ENCODE measurements around the gene CHST11.

DNA sequence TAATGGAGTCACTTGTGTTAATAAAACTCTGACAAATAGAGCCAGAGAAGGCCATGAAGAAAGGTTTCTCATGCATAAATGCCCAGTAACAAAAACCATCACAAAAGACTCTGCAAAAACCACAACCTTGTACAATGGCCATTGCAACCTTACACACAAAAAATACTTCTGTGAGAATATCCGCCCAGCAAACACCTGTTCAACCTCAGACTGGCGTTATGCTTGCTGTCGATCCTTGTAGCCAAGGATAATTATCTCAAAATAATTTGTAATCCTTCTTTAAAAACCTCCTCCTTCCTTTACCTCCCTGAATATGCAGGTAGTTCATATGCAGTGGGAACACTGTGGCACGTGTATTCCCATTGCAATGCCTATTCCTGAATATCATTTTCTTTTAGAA lies 344.3 kb downstream of the CHST11 start:
- TF ChIP-seq, protein P1, sequence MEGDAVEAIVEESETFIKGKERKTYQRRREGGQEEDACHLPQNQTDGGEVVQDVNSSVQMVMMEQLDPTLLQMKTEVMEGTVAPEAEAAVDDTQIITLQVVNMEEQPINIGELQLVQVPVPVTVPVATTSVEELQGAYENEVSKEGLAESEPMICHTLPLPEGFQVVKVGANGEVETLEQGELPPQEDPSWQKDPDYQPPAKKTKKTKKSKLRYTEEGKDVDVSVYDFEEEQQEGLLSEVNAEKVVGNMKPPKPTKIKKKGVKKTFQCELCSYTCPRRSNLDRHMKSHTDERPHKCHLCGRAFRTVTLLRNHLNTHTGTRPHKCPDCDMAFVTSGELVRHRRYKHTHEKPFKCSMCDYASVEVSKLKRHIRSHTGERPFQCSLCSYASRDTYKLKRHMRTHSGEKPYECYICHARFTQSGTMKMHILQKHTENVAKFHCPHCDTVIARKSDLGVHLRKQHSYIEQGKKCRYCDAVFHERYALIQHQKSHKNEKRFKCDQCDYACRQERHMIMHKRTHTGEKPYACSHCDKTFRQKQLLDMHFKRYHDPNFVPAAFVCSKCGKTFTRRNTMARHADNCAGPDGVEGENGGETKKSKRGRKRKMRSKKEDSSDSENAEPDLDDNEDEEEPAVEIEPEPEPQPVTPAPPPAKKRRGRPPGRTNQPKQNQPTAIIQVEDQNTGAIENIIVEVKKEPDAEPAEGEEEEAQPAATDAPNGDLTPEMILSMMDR (IDR thresholded peaks at IDR 0.05): no peak
- no peak for TF ChIP-seq POLR2A (IDR thresholded peaks at IDR 0.05)
- no peak for TF ChIP-seq POLR2AphosphoS5 (IDR thresholded peaks at IDR 0.05)

Data from breast epithelium (tissue), 3 donors.